GM12872 (cell line): ENCODE results near the gene TRIM27.

Source experiments
- TF ChIP-seq, protein P1 (sequence below): IDR thresholded peaks from 3 replicates; pipeline ENCODE4 v1.5.1; 2011; ENCODE audit warnings: low read depth, mild to moderate bottlenecking, low read length, moderate library complexity; ENCODE audit not compliant: insufficient read depth

Gene TRIM27

DNA sequence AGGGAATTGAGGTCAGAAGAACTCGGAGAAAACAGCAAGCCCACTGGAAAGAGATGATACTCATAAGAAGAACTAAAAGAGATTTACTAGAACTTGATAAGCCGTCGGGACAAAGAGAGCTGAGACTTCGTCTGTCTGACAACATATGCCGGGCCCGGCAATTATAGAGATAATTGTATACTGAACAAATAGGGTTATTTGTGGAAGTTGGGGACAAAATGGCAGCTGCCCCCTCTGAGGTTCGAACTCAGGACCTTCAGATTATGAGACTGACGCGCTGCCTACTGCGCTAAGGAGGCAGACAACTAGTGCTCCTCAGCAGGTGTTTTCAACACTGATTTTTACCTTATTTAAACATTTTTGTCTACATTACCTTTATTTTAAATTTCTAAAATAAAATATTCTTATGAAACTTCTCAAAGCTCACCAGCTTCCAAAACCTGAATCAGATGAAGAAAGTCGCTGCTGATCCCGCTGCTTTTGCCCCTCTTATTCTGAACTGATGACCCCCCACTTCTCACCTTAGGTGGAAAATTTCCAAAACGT is 29.3 kb upstream of the TRIM27 start:
- TF ChIP-seq, protein P1, sequence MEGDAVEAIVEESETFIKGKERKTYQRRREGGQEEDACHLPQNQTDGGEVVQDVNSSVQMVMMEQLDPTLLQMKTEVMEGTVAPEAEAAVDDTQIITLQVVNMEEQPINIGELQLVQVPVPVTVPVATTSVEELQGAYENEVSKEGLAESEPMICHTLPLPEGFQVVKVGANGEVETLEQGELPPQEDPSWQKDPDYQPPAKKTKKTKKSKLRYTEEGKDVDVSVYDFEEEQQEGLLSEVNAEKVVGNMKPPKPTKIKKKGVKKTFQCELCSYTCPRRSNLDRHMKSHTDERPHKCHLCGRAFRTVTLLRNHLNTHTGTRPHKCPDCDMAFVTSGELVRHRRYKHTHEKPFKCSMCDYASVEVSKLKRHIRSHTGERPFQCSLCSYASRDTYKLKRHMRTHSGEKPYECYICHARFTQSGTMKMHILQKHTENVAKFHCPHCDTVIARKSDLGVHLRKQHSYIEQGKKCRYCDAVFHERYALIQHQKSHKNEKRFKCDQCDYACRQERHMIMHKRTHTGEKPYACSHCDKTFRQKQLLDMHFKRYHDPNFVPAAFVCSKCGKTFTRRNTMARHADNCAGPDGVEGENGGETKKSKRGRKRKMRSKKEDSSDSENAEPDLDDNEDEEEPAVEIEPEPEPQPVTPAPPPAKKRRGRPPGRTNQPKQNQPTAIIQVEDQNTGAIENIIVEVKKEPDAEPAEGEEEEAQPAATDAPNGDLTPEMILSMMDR, result no peak

DNA sequence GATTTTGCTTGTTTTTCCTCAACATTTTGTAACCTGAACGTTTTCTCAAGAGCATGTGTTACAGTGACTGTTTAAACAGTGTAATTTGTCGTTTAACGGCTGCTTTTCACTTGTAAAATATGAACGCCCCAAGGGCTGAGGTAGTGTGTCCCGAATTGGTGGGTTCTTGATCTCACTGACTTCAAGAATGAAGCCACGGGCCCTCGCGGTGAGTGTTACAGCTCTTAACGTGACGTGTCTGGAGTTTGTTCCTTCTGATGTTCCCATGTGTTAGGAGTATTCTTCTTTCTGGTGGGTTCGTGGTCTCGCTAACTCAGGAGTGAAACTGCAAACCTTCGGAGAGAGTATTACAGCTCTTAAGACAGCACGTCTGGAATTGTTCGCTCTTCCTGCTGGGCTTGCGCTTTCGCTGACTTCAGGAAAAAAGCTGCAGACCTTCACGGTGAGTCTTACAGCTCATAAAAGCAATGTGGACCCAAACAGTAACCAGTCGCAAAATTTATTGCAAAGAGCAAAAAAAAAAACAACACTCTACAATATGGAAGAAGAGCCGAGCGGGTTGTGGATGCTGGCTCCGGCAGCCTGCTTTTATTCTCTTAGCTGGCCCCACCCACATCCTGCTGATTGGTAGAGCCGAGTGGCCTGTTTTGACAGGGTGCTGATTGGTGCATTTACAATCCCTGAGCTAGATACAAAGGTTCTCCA is 25.1 kb upstream of the TRIM27 start:
- TF ChIP-seq, protein P1, result no peak

DNA sequence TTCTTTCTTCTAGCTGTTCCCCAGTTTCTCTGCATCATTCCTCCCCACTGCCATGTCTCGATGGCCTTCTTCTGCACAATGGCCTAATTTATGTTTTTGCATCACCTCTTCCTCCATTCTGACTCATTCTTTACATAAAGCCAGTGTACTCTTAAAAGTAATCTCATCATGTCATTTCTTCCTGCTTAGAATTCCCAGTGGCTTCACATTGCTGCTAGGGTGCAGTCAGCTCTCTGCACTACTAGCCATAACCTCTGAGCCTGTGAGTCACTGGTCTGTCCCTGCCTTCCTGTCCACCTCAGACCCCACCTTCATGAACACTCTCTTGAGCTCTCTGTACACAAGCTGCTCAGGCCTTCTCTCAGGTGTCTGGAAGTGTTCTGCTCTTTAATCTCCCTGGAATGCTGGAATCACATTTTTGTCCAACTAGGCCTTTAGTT is 24.1 kb upstream of the TRIM27 start:
- TF ChIP-seq, protein P1, result no peak

DNA sequence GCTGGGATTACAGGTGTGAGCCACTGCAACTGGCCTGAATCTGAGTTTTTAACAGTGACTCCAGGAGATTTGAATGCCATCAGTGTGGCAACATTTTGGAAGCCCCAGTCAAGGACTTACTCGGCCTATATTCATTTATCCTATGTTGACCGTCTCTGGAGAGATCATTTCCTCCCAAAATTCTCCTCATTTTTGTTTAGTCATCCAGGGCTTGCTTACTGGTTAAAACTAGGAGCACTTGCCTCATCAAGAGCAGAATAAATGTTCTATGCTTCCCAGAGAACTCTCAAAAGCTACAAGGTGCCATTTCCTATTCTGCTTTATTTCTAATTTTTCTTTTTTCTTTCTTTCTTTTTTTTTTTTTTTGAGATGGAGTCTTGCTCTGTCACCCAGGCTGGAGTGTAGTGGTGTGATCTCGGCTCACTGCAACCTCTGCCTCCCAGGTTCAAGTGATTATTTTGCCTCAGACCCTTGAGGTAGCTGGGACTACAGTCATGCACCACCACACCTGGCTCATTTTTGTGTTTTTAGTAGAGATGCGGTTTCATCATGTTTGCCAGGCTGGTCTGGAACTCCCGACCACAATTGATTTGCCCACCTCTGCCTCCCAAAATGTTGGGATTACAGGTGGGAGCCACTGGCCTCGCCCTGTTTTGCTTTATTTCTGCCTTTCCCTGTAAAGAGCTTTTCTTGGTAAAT is 23.4 kb upstream of the TRIM27 start:
- TF ChIP-seq, protein P1, result no peak

DNA sequence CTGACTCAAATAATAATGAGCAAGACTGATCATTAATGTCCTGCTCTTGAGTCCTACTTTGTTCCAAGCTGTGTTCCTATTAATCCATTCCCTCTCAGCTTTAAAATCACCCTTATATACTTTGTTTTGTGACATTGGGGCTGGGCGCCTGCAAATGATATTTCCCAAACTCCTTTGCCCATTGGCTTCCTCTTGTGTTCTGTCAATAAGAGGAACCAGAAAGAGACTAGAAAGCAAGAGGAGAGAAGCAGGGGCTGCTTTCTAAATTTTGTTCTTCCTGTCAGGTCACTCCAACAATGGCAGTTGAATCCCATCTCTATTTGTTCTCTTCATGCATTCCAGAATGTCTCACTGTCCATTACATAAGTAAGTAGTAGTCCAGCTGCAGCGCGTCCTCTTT is 21.6 kb upstream of the TRIM27 start:
- TF ChIP-seq, protein P1, result no peak

DNA sequence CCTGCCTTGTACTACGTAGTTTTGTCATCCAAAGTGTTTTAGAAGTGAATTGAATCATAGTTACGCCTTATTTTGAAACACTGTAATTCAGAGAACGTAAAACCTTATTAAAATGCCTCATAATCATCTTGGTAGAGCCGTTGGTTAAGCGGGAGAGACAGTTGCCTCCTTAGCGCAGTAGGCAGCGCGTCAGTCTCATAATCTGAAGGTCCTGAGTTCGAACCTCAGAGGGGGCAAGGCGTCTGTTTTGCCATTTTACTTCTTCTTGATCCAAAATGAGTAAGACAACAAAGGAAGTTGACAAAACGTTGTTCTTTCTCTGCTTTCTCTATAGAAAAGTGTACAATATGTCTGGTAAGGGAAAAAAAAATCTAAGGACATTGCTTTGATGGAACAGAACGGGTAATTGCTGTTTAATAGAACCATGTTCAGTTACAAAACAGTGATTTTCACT is 20.7 kb upstream of the TRIM27 start:
- TF ChIP-seq, protein P1, result no peak

DNA sequence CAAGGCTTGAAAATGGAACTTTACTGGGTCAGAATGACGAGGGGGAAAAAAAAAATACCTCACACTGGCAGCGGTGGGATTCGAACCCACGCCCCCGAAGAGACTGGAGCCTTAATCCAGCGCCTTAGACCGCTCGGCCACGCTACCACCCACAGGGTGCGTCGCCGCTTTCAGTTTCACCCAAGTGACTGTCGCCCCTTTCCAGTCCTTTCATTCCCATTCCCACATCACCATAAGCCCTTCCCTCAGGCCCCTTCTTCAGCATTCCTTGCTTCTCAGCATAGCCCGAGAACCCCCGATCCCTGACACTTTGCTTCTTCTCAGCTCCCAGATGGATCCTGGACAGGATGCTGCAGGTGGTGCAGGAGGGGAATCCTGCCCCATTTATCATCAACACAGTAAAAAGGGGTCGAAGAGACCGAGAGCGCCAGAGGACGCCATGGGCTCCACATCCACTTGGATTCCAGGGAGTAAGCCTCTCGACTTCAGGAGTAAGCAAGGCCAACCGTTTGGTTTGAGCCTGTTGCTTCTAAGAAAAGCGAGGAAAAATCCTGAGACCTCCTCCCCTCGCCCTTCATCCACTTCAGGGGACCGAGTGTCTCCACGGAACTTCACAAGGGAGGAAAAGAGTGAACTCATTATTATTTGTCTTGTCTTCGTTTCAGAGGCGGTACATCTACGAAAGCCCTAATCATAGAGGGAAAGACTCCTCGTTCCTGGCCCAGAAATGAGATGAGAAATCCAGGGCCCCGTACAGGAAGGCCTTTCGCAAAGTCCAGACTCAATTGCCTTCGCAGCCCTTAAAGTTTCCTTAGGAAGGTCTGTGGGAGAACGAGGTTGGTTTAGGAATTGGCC is 20.0 kb upstream of the TRIM27 start:
- TF ChIP-seq, protein P1, result no peak
